Body of pancreas (tissue), 4 donors: ENCODE results near the gene ZCCHC4.

Experiments used
- CTCF ChIP-seq, 7 experiments: fragments of 450-650 bp in 4 of 7; fragments of 200-600 bp in 3 of 7; sonication (generic) in 3 of 7; IDR thresholded peaks; one replicate each; pipeline ENCODE4 v1.5.1; 2016 to 2019; ENCODE audit warnings: antibody characterized with exemption in 7 of 7
- POLR2A ChIP-seq, 3 donors: fragments of 450-650 bp; IDR thresholded peaks; one replicate each; pipeline ENCODE4 v1.6.1; 2016; ENCODE audit warnings: antibody characterized with exemption in 3 of 3, mild to moderate bottlenecking in 2 of 3

DNA sequence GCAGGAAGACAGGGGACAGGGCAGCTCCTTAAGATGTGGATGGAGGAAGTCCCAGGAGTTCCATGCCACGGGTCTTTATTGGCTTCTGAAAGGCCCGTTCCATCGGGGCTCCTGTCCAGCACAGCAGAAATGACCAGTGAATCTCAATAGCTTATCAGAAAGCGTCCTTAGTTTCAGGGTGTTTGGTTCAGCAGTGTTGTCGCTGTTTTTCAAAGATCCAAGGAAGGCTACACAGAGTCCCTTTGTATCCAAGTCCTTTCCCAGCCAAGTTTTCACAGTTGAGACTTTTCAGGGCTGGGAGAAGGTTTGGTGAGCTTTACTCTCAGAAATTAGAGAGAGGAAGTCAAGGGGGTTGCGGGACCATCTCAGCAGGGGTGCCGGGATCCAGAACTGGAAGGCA lies 5.0 kb upstream of the ZCCHC4 start:
- TF ChIP-seq POLR2A (IDR thresholded peaks at IDR 0.05) (no peak), CTCF (IDR thresholded peaks at IDR 0.05) (no peak)
